ENCODE data around the gene DUT.

Gene DUT

DNA sequence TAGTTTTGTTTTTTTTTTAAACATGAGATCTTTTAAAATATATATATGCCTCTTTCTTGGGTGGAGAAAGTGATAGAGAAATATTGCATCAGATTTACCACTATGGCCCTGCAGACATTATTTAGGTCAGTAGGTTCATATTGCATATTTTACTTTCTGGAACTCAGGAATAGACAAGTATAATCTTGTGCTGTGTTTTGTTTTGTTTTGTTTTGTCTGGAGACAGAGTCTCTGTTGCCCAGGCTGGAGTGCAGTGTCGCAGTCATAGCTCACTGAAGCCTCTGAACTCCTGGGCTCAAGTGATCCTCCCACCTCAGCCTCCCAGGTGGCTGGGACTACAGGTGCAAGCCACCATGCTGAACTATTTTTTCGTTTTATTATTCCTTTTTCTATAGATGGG is 21.5 kb upstream of the DUT start:
- in situ Hi-C loops (cut with HindIII; ENCODE audit: low sequenced_read_pairs) = no loop called here
- DNase-seq (ENCODE audit: low read depth, low spot score) = no peak
- TF ChIP-seq, protein P1, sequence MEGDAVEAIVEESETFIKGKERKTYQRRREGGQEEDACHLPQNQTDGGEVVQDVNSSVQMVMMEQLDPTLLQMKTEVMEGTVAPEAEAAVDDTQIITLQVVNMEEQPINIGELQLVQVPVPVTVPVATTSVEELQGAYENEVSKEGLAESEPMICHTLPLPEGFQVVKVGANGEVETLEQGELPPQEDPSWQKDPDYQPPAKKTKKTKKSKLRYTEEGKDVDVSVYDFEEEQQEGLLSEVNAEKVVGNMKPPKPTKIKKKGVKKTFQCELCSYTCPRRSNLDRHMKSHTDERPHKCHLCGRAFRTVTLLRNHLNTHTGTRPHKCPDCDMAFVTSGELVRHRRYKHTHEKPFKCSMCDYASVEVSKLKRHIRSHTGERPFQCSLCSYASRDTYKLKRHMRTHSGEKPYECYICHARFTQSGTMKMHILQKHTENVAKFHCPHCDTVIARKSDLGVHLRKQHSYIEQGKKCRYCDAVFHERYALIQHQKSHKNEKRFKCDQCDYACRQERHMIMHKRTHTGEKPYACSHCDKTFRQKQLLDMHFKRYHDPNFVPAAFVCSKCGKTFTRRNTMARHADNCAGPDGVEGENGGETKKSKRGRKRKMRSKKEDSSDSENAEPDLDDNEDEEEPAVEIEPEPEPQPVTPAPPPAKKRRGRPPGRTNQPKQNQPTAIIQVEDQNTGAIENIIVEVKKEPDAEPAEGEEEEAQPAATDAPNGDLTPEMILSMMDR (IDR thresholded peaks at IDR 0.05; ENCODE audit: low read depth, low read length) = no peak
- H3K4me3 ChIP-seq (ENCODE audit: low read depth, low read length) = no peak overlapping the region

DNA sequence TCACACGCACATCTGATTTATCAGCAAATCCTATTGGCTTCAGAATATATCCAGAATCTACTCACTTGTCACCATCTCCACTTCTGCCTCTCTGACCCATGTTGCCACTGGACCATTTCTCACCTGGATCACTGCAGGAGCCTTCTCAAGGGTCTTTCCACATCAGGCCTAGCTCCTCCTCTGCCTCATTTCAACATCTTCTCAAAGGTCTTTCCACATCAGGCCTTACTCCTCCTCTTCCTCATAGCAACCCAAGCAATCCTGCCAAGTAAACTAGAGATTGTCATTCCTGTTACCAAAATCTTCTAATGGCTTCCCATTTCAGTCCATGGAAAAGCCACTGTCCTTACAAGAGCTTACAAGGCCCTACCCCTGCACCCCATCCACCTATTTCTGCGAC is 18.0 kb upstream of the DUT start:
- H3K4me3 ChIP-seq (ENCODE audit: low read depth, low read length) = no peak overlapping the region
- no peak for DNase-seq (ENCODE audit: low read depth, low spot score)
- TF ChIP-seq, protein P1 (IDR thresholded peaks at IDR 0.05; ENCODE audit: low read depth, low read length) = no peak
- in situ Hi-C loops (cut with HindIII; ENCODE audit: low sequenced_read_pairs) = no loop called here

- H3K4me3 ChIP-seq (ENCODE audit: low read depth, low read length) = no peak overlapping the region
- TF ChIP-seq, protein P1 (IDR thresholded peaks at IDR 0.05; ENCODE audit: low read depth, low read length) = no peak
- no peak for DNase-seq (ENCODE audit: low read depth, low spot score)
- in situ Hi-C loops (cut with HindIII; ENCODE audit: low sequenced_read_pairs) = no loop called here
These were observed 16.2 kb upstream of the DUT start for GRCh38 chr15:48315041-48315440.

GRCh38 chr15:48317221-48317620 is 14.0 kb upstream of the DUT start:
- in situ Hi-C loops (cut with HindIII; ENCODE audit: low sequenced_read_pairs) = no loop called here
- TF ChIP-seq, protein P1 (IDR thresholded peaks at IDR 0.05; ENCODE audit: low read depth, low read length) = no peak
- DNase-seq (ENCODE audit: low read depth, low spot score) = no peak
- no peak overlapping the region for H3K4me3 ChIP-seq (ENCODE audit: low read depth, low read length)

- H3K4me3 ChIP-seq (ENCODE audit: low read depth, low read length) = no peak overlapping the region
- TF ChIP-seq, protein P1 (IDR thresholded peaks at IDR 0.05; ENCODE audit: low read depth, low read length) = no peak
- in situ Hi-C loops (cut with HindIII; ENCODE audit: low sequenced_read_pairs) = no loop called here
- no peak for DNase-seq (ENCODE audit: low read depth, low spot score)
These were observed 13.1 kb upstream of the DUT start for GRCh38 chr15:48318131-48318530.

- in situ Hi-C loops (cut with HindIII; ENCODE audit: low sequenced_read_pairs) = no loop called here
- TF ChIP-seq, protein P1 (IDR thresholded peaks at IDR 0.05; ENCODE audit: low read depth, low read length) = no peak
- DNase-seq (ENCODE audit: low read depth, low spot score) = no peak
- H3K4me3 ChIP-seq (ENCODE audit: low read depth, low read length) = no peak overlapping the region
These were observed 7.9 kb upstream of the DUT start for GRCh38 chr15:48323294-48323693.

DNA sequence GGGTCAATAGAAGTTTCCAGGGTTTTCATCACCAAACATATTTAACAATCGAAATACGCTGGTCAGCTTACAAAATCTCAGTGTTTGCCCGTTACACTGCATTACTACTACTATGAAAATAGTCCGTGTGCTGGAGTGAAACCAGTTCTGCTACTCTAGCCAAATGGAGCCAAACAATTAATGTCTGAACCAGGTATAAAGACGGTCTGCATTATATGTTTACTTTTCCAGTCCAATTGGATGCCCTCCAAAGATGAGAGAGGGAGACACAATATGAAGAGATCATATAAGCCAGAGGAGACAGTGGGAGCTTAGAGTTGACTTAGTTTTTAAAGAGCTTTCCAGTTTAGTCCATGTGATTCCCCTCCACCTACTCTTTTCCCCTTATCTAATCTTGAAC is 6.3 kb upstream of the DUT start:
- in situ Hi-C loops (cut with HindIII; ENCODE audit: low sequenced_read_pairs) = no loop called here
- no peak for DNase-seq (ENCODE audit: low read depth, low spot score)
- TF ChIP-seq, protein P1 (IDR thresholded peaks at IDR 0.05; ENCODE audit: low read depth, low read length) = no peak
- H3K4me3 ChIP-seq (ENCODE audit: low read depth, low read length) = no peak overlapping the region

Measured in astrocyte of the spinal cord (primary cell).